GM19324 (cell line): ENCODE results near the gene SDCCAG8.
A peak's percentile ranks its signal among the peaks of the same experiment; 100 is the strongest.

Experiments used
- ATAC-seq: cut with Tn5 transposase; IDR thresholded peaks from one replicate; pipeline ENCODE4 v1.9.1; 2021; ENCODE audit warnings: mild to moderate bottlenecking, moderate library complexity; ENCODE audit not compliant: unreplicated experiment, low FRiP score

The SDCCAG8 gene

GRCh38 chr1:243413431-243414151, 157.8 kb downstream of the SDCCAG8 start:
- peak; percentile 45 for ATAC-seq

- ATAC-seq, result no peak
Measured at GRCh38 chr1:243414152-243414494, 158.3 kb downstream of the SDCCAG8 start.

GRCh38 chr1:243415663-243416408, 160.0 kb downstream of the SDCCAG8 start:
- ATAC-seq, result no peak

- no peak for ATAC-seq
Measured at GRCh38 chr1:243416495-243416894, 160.7 kb downstream of the SDCCAG8 start.

GRCh38 chr1:243420016-243420945, 164.4 kb downstream of the SDCCAG8 start:
- ATAC-seq, result no peak

- no peak for ATAC-seq
Measured at GRCh38 chr1:243420946-243421685, 165.3 kb downstream of the SDCCAG8 start.

GRCh38 chr1:243421784-243422183, 165.9 kb downstream of the SDCCAG8 start:
- ATAC-seq, result peak; percentile 82

- ATAC-seq, result no peak
Measured at GRCh38 chr1:243422362-243422761, 166.5 kb downstream of the SDCCAG8 start.

- no peak for ATAC-seq
Measured at GRCh38 chr1:243428084-243428483, 172.2 kb downstream of the SDCCAG8 start.

GRCh38 chr1:243428617-243429342, 172.9 kb downstream of the SDCCAG8 start:
- no peak for ATAC-seq

- ATAC-seq, result no peak
Measured at GRCh38 chr1:243431591-243431990, 175.8 kb downstream of the SDCCAG8 start.

- ATAC-seq, result no peak
Measured at GRCh38 chr1:243432136-243432535, 176.3 kb downstream of the SDCCAG8 start.

GRCh38 chr1:243433737-243434370, 178.0 kb downstream of the SDCCAG8 start:
- no peak for ATAC-seq

GRCh38 chr1:243434594-243434993, 178.8 kb downstream of the SDCCAG8 start:
- ATAC-seq, result no peak

- ATAC-seq, result no peak
Measured at GRCh38 chr1:243435836-243436235, 180.0 kb downstream of the SDCCAG8 start.

- no peak for ATAC-seq
Measured at GRCh38 chr1:243438146-243438545, 182.3 kb downstream of the SDCCAG8 start.

- no peak for ATAC-seq
Measured at GRCh38 chr1:243438815-243439214, 183.0 kb downstream of the SDCCAG8 start.

- ATAC-seq, result no peak
Measured at GRCh38 chr1:243440406-243440805, 184.6 kb downstream of the SDCCAG8 start.

- no peak for ATAC-seq
Measured at GRCh38 chr1:243441601-243442000, 185.8 kb downstream of the SDCCAG8 start.
